GM23338 (cell line): ENCODE data around the gene SPATA13. TPM values are rescaled to one million over a fixed set of nuclear protein-coding genes. Genes with fewer than 3 reads are reported as not detected.

Source experiments
- ATAC-seq: fragments of 200-7000 bp; cut with Tn5 transposase; 3 replicates; pipeline ENCODE4 v1.9.1; 2020
- DNase-seq: peaks from one replicate; pipeline ENCODE4 v3.0.0-alpha.2; 2015; ENCODE audit warnings: low spot score
- H2AFZ ChIP-seq: fragments of 200-600 bp; sonication (generic); 2 replicates; pipeline ENCODE4 v1.8.0; 2016; ENCODE audit warnings: antibody characterized with exemption, mild to moderate bottlenecking, moderate library complexity
- H3F3A ChIP-seq: fragments of 200-600 bp; sonication (generic); replicated peaks from 2 replicates; pipeline ENCODE4 v1.8.0; 2017; ENCODE audit warnings: antibody characterized with exemption, mixed run types, low read depth
- H3K27ac ChIP-seq: fragments of 200-600 bp; sonication (generic); 2 replicates; pipeline ENCODE4 v1.6.1; 2016; ENCODE audit warnings: low read depth
- H3K27me3 ChIP-seq: fragments of 200-600 bp; sonication (generic); 2 replicates; pipeline ENCODE4 v1.8.0; 2016; ENCODE audit warnings: mild to moderate bottlenecking, mixed run types, moderate library complexity; ENCODE audit not compliant: insufficient read depth
- H3K36me3 ChIP-seq: fragments of 200-600 bp; sonication (generic); 2 replicates; pipeline ENCODE4 v1.8.0; 2016; ENCODE audit warnings: mild to moderate bottlenecking; ENCODE audit not compliant: insufficient read depth
- H3K4me1 ChIP-seq: fragments of 200-600 bp; sonication (generic); 2 replicates; pipeline ENCODE4 v1.8.0; 2016; ENCODE audit warnings: mild to moderate bottlenecking, moderate library complexity; ENCODE audit not compliant: insufficient read depth
- H3K4me2 ChIP-seq: fragments of 200-600 bp; sonication (generic); 2 replicates; pipeline ENCODE4 v1.7.1; 2017; ENCODE audit warnings: mixed run types
- H3K4me3 ChIP-seq: fragments of 200-600 bp; sonication (generic); 2 replicates; pipeline ENCODE4 v1.6.1; 2016; ENCODE audit warnings: mixed run types
- H3K79me2 ChIP-seq: fragments of 200-600 bp; sonication (generic); replicated peaks from 2 replicates; pipeline ENCODE4 v1.8.0; 2017; ENCODE audit warnings: mild to moderate bottlenecking; ENCODE audit not compliant: insufficient read depth
- H3K9me2 ChIP-seq: fragments of 200-600 bp; sonication (generic); 2 replicates; pipeline ENCODE4 v1.8.0; 2017; ENCODE audit not compliant: insufficient read depth
- H4K20me1 ChIP-seq: fragments of 200-600 bp; sonication (generic); replicated peaks from 2 replicates; pipeline ENCODE4 v1.8.0; 2017; ENCODE audit warnings: mild to moderate bottlenecking; ENCODE audit not compliant: insufficient read depth
- H3K27ac Mint-ChIP-seq: 2 replicates; pipeline ENCODE4 v1.8.0; 2020; ENCODE audit warnings: inconsistent platforms, mild to moderate bottlenecking, moderate library complexity, mixed read lengths
- H3K27me3 Mint-ChIP-seq: 3 replicates; pipeline ENCODE4 v1.8.0; 2022; ENCODE audit warnings: low read depth, mild to moderate bottlenecking, moderate library complexity, mixed read lengths, inconsistent platforms; ENCODE audit not compliant: insufficient read depth, poor library complexity
- H3K36me3 Mint-ChIP-seq: 3 replicates; pipeline ENCODE4 v1.8.0; 2021; ENCODE audit warnings: low read depth, mild to moderate bottlenecking, inconsistent platforms, moderate library complexity, mixed read lengths
- H3K4me1 Mint-ChIP-seq: 3 replicates; pipeline ENCODE4 v1.8.0; 2020; ENCODE audit warnings: mild to moderate bottlenecking, inconsistent platforms, mixed read lengths
- H3K4me3 Mint-ChIP-seq: 3 replicates; pipeline ENCODE4 v1.8.0; 2021; ENCODE audit warnings: moderate library complexity, mild to moderate bottlenecking, inconsistent platforms, mixed read lengths
- H3K9me3 Mint-ChIP-seq: 3 replicates; pipeline ENCODE4 v1.8.0; 2020; ENCODE audit warnings: moderate library complexity, mild to moderate bottlenecking, inconsistent platforms, mixed read lengths
- CREB1 ChIP-seq: fragments of 250-450 bp; sonication (Bioruptor Pico); IDR thresholded peaks from 2 replicates; pipeline ENCODE4 v1.5.0; 2020; ENCODE audit warnings: low read depth, mild to moderate bottlenecking, moderate library complexity
- EZH2phosphoT487 ChIP-seq: fragments of 200-600 bp; sonication (generic); IDR thresholded peaks from one replicate; pipeline ENCODE4 v1.8.1; 2018; ENCODE audit warnings: antibody characterized with exemption; ENCODE audit not compliant: unreplicated experiment
- NANOG ChIP-seq: IDR thresholded peaks from 2 replicates; pipeline ENCODE4 v1.6.1; 2016; ENCODE audit warnings: antibody characterized with exemption, borderline replicate concordance
- POLR2AphosphoS5 ChIP-seq: IDR thresholded peaks from 2 replicates; pipeline ENCODE4 v1.6.1; 2016; ENCODE audit warnings: antibody characterized with exemption, low read depth
- STAT1 ChIP-seq: IDR thresholded peaks from one replicate; pipeline ENCODE4 v1.6.1; 2016; ENCODE audit warnings: antibody characterized with exemption; ENCODE audit not compliant: unreplicated experiment
- ZNF114 ChIP-seq: fragments of 250-450 bp; sonication (Bioruptor Pico); IDR thresholded peaks from 2 replicates; pipeline ENCODE4 v1.5.0; 2020; ENCODE audit warnings: mild to moderate bottlenecking, moderate library complexity
- ZNF331 ChIP-seq: fragments of 250-450 bp; sonication (Bioruptor Pico); IDR thresholded peaks from 2 replicates; pipeline ENCODE4 v1.5.0; 2020; ENCODE audit warnings: low read depth, mild to moderate bottlenecking, moderate library complexity
- ZNF462 ChIP-seq: fragments of 250-450 bp; sonication (Bioruptor Pico); IDR thresholded peaks from 2 replicates; pipeline ENCODE4 v1.5.0; 2020; ENCODE audit warnings: mild to moderate bottlenecking, moderate library complexity
- polyA plus RNA-seq: library from polyadenylated mRNA; unstranded; fragments of >200 nt; fragmentation: Nextera tagmentation; extraction: Ambion mirVana; gene quantifications from 2 replicates; pipeline ENCODE4 v1.2.1, GENCODE V29; 2016
- total RNA-seq: library from RNA; depleted of rRNA; stranded (reverse); fragments of >200 nt; shearing (Covaris generic); gene quantifications from 2 replicates; pipeline ENCODE4 v1.2.3, GENCODE V29; 2014
- TF ChIP-seq, protein P1 (sequence below), 2 experiments: fragments of 200-600 bp in 1 of 2; sonication (generic) in 1 of 2; conservative IDR thresholded peaks; 2 replicates each; pipeline versions ENCODE4 v1.5.1 to v1.6.1; 2016 to 2017; ENCODE audit warnings: antibody characterized with exemption in 2 of 2, low read depth in 2 of 2, mild to moderate bottlenecking in 2 of 2, moderate library complexity in 1 of 2
- TF ChIP-seq, protein P2 (sequence below): IDR thresholded peaks from one replicate; pipeline ENCODE4 v1.6.1; 2018; ENCODE audit warnings: antibody characterized with exemption; ENCODE audit not compliant: unreplicated experiment

SPATA13 gene
- total and polyA plus RNA-seq, 2 experiments from 2014 or later: 11.9 to 45.7 TPM

- H3K36me3 Mint-ChIP-seq: peaks cover 27% of the 10 kb centered on the region
- no peak for DNase-seq
- no peak overlapping the region for H3K27ac Mint-ChIP-seq
- Histone ChIP-seq H3K9me2 (no peaks in the 10 kb centered on the region), H4K20me1 (no peaks in the 10 kb centered on the region), H2AFZ (no peak overlapping the region), H3K27ac (no peak overlapping the region), H3F3A (no peaks in the 10 kb centered on the region), H3K79me2 (no peaks in the 10 kb centered on the region), H3K4me1 (no peaks in the 10 kb centered on the region), H3K27me3 (no peaks in the 10 kb centered on the region), H3K4me2 (no peak overlapping the region), H3K36me3 (peaks cover 6% of the 10 kb centered on the region), H3K4me3 (no peak overlapping the region)
- ATAC-seq: no peak
- H3K4me3 Mint-ChIP-seq: no peak overlapping the region
- H3K9me3 Mint-ChIP-seq: no peaks in the 10 kb centered on the region
- TF ChIP-seq POLR2AphosphoS5 (no peak), ZNF462 (no peak), ZNF114 (CRISPR knock-in tag) (no peak), EZH2phosphoT487 (no peak), CREB1 (CRISPR knock-in tag) (no peak), STAT1 (no peak), ZNF331 (no peak), NANOG (no peak)
- TF ChIP-seq, protein P1, sequence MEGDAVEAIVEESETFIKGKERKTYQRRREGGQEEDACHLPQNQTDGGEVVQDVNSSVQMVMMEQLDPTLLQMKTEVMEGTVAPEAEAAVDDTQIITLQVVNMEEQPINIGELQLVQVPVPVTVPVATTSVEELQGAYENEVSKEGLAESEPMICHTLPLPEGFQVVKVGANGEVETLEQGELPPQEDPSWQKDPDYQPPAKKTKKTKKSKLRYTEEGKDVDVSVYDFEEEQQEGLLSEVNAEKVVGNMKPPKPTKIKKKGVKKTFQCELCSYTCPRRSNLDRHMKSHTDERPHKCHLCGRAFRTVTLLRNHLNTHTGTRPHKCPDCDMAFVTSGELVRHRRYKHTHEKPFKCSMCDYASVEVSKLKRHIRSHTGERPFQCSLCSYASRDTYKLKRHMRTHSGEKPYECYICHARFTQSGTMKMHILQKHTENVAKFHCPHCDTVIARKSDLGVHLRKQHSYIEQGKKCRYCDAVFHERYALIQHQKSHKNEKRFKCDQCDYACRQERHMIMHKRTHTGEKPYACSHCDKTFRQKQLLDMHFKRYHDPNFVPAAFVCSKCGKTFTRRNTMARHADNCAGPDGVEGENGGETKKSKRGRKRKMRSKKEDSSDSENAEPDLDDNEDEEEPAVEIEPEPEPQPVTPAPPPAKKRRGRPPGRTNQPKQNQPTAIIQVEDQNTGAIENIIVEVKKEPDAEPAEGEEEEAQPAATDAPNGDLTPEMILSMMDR (conservative IDR thresholded peaks at IDR 0.05; ENCODE audit: low read depth in 2 of 2): no peak
- TF ChIP-seq, protein P2, sequence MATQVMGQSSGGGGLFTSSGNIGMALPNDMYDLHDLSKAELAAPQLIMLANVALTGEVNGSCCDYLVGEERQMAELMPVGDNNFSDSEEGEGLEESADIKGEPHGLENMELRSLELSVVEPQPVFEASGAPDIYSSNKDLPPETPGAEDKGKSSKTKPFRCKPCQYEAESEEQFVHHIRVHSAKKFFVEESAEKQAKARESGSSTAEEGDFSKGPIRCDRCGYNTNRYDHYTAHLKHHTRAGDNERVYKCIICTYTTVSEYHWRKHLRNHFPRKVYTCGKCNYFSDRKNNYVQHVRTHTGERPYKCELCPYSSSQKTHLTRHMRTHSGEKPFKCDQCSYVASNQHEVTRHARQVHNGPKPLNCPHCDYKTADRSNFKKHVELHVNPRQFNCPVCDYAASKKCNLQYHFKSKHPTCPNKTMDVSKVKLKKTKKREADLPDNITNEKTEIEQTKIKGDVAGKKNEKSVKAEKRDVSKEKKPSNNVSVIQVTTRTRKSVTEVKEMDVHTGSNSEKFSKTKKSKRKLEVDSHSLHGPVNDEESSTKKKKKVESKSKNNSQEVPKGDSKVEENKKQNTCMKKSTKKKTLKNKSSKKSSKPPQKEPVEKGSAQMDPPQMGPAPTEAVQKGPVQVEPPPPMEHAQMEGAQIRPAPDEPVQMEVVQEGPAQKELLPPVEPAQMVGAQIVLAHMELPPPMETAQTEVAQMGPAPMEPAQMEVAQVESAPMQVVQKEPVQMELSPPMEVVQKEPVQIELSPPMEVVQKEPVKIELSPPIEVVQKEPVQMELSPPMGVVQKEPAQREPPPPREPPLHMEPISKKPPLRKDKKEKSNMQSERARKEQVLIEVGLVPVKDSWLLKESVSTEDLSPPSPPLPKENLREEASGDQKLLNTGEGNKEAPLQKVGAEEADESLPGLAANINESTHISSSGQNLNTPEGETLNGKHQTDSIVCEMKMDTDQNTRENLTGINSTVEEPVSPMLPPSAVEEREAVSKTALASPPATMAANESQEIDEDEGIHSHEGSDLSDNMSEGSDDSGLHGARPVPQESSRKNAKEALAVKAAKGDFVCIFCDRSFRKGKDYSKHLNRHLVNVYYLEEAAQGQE: no peak
- no peaks in the 10 kb centered on the region for H3K4me1 Mint-ChIP-seq
- peaks cover 1% of the 10 kb centered on the region for H3K27me3 Mint-ChIP-seq
Measured at GRCh38 chr13:24301911-24302310, 141.4 kb downstream of the SPATA13 start.
